CD1c-positive myeloid dendritic cell (primary cell): ENCODE data around the gene LYAR.

Source experiments
- DNase-seq: peaks from one replicate; pipeline ENCODE4 v3.0.0-alpha.2; 2016; ENCODE audit errors: extremely low spot score

LYAR gene

DNA sequence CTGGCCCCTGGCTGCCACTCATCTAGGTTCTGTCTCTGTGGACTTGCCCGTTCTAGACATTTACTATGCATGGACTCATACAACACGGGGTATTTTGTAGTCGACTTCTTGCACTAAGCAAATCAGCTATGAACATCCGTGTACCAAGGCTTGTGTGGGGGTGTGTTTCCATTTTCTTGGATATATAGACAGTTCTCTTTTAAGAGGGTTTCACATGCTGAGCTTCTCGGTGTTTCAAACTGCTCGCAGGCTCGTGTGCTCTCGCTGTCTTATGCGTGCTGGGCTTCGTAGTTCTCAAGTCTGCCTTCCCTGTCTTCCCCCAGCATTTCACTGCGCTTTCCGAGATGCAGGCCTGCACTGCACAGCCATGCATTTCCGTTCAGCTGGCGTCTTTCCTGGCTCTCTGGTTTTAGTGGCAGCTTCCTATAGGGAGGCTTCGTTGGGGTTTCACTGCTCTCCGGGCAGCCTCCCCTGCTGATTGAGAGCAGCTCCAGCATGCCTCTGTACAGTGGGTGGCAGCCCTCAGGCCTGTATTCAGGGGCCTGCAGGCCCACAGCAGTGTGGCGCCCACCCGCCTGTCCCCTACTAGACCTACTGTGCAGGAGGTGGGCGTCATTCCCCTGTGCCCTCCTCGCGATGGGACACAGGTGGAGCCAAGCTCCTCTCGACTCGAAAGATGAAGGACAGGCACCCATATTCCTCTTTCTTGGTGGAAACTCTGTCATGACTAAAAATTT lies 27.7 kb upstream of the LYAR start:
- DNase-seq = no peak

DNA sequence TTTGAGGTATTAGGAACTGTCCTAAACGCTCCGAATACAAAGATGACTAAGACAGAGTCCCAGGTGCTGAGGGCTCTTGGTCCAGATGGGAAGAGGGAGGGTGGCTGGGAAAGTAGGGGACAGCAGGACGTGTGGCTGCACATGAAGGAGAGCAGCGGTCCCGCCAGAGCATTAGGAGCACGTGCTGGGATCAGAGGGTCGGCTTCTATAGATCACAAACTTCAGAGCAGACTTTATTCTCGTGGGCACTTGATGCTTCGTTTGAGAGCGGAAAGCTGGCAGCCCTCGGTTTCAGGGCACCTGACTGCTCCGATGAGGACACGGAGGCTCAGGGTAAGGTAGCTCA lies 26.2 kb upstream of the LYAR start:
- no peak for DNase-seq

DNA sequence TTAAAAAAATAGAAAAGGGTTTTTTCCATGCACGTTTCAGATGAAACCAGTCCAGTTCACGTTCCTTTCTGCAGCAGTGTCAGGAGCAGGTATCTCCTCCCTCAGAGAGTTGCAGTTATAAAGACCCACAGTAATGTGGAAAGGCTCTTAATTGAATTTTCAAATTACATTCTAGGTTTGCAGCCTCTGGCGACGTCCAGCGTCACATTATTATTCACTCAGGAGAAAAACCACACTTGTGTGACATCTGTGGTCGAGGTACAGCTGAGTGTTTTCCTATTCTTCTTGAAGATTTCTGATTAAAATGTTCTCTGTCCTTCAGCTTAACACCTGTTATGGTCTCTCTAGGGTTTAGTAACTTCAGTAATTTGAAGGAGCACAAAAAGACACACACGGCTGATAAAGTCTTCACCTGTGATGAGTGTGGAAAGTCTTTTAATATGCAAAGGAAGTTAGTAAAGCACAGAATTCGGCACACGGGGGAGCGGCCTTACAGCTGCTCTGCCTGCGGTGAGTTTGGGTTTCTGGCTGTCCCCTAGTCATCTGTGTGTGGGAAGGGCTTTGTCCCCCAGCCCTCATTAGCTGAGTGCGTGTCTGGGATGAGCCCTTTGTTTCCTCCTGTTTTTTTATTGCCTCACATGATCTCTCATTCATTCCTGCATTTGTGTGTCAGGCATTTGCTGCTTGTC lies 25.7 kb upstream of the LYAR start:
- DNase-seq = no peak

DNA sequence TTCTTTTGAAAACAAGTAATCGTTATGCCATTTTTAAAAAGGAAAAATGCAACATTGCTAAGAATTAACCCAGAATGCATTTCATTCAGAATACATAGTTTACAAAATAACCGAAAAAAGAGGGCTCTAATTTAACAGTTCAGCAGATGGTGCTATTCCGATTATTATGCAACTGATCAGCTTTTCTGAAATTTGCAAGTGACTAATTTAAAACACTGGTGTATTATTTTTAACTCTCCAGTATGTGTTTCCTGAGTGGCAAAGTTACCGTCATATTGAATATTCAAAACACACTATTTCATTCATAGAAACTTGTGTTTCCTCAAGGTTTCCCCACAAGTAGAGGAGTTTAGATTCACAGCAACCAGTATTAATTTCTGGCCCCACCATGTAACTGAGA lies 21.2 kb upstream of the LYAR start:
- no peak for DNase-seq

DNA sequence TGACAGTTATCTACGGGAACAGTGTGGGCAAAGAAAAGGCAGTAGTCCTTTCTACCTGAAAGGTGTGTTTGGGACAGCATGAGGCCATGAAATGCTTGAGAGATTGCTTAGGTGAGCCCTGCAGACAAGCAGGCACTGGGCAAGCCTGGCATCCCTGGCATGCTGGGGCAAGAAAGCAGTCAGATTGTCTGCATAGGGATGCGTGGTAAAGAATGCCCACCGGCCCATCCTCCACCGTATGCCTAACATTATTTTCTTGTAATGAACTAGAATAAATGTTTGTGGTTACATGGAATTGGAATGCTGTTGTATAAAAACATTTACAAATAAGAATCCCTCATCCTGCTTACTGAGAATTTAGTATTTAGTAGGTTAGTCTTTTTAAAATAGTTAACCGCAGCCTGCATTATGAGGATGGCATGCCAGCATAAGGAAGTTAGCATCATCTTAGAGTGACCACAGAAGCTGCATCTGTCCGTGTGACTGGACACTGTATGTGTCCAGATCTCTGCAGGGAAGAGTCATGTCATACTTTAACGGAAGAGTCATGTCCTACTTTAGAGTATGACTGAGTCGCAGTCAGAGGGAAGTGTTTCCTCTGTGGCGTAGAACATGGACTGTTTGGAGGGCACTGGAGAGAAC lies 19.0 kb upstream of the LYAR start:
- DNase-seq = no peak

DNA sequence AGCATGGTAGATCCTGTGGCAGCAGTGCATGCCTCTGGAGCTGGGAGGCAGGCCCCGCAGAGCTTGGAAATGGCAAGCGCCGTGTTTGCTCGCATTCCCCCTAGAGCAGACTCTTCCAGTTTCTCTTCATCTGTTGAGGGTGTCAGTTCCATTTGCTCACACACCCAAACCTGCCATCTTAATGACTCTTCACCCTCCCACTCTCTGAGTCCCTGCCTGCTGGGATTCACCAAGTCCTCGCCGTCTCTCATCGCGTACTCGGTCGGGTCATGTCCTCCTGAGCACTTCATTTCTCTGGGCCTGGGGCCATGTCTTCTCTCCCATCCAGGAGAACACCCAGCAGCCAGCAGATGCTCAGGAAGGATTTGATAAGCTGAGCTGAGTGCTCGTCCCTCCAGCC lies 17.0 kb upstream of the LYAR start:
- DNase-seq = no peak

DNA sequence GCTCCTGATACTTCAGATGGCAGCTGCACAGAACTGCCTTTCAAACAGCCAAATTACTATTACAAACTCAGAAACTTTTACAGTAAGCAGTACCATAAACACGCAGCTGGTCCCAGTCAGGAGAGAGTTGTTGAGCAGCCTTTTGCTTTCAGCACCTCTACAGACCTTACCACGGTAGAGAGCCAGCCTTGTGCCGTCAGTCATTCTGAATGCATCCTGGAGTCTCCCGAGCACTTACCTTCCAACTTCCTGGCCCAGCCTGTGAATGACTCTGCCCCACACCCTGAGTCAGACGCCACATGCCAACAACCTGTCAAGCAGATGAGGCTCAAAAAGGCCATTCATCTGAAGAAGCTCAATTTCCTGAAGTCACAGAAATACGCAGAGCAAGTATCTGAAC lies 12.5 kb upstream of the LYAR start:
- DNase-seq = no peak

DNA sequence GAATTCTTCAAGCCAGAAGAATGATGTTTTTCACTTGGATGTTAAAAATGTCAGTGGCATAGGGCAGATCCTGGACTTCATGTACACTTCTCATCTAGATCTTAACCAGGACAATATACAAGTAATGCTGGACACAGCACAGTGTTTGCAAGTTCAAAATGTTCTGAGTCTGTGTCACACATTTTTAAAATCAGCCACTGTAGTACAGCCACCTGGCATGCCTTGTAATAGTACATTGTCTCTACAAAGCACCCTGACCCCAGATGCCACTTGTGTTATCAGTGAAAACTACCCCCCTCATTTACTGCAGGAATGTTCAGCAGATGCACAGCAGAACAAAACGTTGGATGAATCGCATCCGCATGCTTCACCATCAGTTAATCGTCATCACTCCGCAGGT lies 12.0 kb upstream of the LYAR start:
- DNase-seq = no peak

DNA sequence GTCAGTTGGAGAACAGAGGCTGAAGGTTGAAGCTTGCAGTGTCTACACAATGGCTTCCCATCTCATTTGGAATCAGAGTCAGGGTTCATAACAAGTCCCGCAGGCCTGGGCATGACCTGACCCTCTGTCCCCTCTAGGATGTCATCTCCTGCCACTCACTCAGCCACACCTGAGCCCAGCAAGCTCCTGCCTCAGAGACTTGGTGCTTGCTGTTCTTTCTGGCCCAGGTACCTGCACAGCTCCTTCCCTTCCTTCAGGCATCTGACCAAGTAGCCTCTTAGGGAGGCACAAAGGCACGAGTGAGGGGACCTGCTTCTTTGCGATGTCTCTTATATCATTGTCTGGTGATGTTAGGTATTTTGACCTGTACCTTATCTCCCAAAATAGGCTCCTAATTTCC lies 9.1 kb upstream of the LYAR start:
- no peak for DNase-seq

DNA sequence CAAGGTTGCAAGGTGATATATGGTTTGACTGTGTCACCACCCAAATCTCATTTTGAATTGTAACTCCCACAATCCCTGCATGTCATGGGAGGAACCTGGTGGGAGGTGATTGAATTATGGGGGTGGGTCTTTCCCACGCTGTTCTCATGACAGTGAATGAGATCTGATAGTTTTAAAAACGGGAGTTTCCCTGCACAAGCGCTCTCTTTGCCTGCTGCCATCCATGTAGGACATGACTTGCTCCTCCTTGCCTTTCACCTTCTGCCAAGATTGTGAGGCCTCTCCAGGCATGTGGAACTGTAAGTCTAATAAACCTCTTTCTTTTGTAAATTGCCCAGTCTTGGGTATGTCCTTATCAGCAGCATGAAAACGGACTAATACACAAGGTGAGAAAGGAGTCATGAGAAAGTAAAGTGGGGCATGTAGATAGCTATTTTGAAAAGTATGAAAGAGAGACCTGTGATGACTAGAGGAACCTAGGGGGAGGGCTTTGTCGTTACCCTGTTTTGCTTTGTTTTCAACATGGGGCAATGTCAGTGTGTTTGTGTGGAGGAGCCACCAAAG lies 6.4 kb upstream of the LYAR start:
- no peak for DNase-seq

DNA sequence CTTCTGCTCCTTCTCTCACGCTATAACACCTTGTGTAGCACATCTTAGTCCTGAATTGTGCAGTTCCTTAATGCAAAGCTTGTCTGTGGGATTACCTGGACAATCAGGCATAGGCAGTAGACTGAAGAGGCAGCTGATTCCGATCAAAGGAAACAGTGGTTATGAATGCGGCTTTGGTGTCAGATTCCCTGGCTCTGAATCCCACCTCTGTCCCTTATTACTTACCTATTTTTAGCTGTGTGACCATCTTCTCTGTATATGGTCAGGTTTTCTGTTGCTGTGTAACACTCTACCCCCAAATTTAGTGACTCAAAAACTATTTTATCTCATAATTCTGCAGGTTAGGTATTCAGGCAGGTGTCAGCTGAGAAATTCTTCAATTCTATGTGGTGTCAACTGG lies 3.3 kb upstream of the LYAR start:
- no peak for DNase-seq

DNA sequence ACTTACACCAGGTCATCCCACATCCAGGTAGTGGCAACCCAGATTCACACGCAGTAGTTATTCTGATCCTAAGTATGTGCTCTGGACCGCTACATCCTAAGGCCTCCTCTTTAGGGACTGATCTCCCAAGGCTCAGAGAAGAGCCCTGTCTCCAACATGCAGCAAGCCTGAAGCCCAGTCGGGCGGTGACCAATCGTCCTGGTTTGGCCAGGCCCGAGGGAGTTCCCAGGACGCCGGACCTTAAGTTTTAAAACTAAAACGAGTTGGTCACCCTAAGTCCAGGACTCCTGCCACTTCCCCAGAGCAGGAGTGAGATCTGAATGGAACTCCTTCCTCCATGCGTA lies 385 bp downstream of the LYAR start:
- no peak for DNase-seq

DNA sequence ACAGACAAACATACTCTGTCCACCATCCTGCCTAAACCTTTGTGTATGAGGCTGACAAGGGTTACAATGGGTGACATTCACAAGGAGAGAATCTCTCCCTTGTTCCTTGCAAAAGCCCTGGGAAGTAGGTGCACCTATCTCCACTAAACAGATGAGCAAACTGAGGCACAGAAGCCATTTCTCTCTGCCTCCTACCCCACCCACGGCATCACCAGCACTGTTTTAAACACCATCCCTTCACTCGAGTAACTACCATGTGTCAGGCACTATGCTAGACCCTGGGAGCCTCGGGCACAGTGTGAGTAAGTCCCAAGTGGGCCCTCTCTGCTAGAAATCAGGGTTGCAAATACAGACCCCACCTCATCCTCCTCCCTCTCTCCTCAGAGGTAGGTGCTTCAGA lies 899 bp downstream of the LYAR start:
- no peak for DNase-seq

DNA sequence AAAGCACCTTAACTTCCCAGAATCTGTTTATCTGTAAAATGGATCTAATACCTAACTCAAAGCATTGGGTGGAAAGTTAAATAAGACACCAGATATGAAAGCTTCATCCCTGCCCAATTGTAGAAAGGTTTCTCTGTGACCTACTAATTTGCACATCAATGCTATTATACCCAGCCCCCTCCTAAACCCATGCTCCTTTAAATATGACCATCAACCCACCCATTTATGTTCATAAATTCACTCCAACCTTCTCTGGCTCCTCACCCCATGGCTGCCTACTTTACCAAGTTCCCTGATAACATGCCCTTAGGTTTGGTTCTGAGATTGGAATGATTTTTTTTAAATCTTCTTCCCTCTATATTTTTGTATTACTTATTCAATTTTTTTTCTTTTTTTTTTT lies 1.9 kb downstream of the LYAR start:
- DNase-seq = no peak

DNA sequence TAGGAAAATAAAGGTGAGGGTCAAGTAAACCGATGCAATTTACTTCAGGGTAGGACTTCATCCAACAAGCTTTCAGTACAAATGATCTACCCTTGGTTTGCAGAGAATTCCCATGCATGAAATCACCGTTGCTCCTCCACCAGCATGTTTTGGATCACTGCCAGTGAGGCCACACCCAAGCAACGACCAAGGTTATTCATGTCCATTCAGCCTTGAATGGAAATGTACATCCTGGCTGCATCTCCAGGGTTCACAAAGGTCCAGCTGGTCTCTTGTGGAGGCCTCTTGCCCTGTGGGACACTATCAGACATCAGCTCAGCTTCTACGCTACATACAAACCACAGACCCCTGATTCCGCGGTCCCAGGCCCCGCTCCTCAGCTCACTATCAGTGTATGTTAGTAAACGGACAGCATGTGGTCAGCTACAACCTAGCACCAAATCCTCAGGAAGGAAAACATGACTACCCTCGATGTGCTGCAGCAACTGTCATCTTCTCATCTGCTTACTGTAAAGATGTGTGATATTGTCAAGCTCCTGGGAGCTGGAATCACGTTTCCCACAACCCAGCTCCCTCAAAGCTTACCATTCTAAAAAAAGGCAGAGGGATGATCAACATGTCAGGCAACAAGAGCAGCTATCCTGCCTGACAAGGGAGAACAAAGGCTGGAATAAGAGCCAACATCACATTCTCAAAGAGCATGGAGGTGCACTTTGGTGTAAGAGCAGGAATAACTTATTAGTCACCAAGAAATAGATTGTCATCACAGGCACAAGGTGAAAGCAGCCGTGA lies 4.9 kb downstream of the LYAR start:
- DNase-seq = no peak

DNA sequence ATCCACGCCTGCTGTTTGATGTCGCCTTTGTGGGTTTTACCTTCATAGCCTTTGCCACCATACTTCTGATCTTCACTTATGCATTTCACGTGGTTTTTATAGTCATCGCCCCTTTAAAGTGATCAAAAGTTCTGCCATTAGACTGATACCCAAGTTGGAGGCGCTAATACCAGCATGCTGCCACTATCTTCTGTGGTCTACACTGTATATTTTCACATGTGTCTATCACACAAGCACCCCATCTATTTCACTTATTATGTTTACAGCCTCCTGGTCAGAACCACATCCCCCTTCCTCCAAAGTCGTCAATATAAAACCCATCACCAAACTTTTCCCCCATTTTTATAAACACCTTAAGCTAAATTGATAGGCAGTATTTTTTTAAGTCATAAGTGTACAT lies 8.2 kb downstream of the LYAR start:
- DNase-seq = no peak

DNA sequence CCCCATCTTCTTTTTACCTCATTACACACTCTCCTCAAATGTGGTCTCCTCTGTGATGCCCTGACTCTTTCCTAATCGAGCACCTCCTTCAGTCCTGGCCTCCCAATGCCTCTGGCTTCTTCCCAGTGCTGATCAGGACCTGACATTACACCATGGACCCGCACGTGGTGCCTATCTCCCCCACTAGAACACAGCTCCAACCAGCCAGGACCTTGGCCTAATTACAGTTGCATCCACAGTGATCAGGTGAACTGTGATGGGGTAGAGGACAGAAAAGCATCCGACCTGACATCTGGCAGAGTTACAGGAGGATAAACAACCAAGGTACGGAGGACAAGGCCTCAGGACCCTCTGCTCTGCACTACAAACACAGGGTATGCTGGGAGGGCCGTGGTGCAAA lies 12.4 kb downstream of the LYAR start:
- DNase-seq = no peak

DNA sequence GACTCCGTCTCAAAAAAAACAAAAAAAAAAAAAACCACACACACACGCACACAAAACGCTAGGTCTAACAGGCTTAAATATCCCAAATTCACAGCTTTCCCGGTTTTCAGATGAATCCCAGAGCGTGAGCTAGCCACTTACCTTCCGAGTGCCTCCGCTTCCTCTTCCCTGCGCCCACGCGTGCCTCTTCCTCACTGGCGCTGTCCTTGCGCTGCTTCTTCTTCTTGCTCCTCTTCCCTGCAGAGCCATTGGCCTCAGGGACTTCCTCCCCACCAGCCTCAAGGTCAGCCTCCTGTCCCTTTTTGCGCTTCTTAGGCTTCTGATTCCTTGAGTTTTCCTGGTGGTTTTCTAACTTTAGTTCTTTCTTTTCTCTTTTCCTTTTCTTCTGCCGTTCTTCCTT lies 15.7 kb downstream of the LYAR start:
- DNase-seq = no peak

DNA sequence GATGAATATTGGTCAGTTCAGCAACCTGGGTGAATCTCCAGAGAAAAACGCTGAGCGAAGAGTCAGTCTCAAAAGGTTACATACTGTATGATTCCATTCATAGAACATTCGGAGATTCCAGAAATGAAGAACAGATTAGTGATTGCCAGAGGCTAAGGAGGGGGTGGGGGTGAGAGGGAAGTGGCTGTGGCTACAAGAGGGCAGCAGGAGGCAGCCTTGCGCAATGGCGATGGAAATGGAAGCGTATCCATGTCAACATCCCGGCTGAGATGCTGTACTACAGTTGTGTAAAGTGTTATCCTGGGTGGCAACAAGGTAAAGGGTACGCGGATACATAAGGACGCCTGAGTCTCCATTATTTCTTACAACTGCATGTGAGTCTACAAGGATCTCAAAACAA lies 18.0 kb downstream of the LYAR start:
- DNase-seq = no peak

DNA sequence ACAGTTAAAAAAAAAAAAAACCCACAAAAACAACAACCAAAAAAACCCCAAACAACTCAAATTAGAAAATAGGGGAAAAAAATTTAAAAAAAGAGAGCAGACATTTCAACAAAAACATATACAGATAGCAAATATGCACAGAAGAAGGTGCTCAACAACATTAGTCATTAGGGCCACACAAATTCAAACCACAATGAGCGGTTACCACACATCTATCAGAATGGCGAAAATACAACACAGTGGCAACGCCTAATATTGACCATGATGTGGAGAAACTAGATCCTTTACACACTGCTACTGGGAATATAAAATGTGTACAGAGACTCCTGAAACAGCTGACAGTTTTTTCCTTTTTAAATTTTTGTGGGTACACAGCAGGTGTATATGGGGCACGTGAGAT lies 19.4 kb downstream of the LYAR start:
- no peak for DNase-seq

DNA sequence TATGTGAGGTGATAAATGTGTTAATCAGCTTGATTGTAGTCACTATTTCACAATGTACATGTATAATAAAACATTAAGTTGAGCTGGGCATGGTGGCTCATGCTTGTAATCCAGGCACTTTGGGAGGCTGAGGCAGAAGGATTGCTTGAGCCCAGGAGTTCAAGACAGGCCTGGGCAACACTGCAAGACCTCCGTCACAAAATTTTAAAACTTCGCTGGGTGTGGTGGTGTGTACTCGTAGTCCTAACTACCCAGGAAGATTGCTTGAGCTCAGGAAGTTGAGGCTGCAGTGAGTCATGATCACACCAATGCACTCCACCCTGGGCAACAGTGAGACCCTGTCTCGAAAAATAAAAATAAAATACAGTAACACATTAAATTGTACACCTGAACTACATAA lies 20.1 kb downstream of the LYAR start:
- DNase-seq = peak; percentile 41

DNA sequence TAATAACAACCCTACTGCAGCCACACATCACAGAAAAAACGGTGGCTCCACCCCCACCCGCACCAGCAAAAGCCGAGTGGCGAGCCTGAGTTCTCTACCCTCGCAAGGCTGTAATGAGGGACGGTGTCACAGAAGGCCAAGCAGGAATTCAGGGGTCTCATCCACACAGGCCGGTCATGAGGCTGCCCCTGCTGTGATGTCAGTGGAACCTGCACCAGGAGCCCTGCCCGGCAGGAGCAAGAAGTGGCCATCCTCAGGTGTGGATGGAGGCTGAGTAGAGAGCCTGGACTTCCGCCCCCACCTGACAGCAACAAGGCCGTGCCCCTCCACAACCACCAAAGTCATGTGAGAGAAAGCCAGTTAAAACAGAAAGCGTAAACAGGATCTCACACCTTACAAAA lies 20.6 kb downstream of the LYAR start:
- peak; percentile 16 for DNase-seq
